GM20000 (cell line): Measurements from ENCODE around the gene TBC1D3I.
"Not testable (repeated sequence)": the region's sequence is repeated elsewhere in the genome, so short reads cannot be mapped to it uniquely, and the experiment has no call there.

Experiments used
- DNase-seq: peaks from one replicate; pipeline ENCODE4 v3.0.0; 2012; ENCODE audit warnings: low spot score
- TF ChIP-seq, protein P1 (sequence below): IDR thresholded peaks from 2 replicates; pipeline ENCODE4 v1.5.1; 2012; ENCODE audit warnings: mild to moderate bottlenecking, control low read depth; ENCODE audit errors: extremely low read depth, missing control alignments

The TBC1D3I gene

DNA sequence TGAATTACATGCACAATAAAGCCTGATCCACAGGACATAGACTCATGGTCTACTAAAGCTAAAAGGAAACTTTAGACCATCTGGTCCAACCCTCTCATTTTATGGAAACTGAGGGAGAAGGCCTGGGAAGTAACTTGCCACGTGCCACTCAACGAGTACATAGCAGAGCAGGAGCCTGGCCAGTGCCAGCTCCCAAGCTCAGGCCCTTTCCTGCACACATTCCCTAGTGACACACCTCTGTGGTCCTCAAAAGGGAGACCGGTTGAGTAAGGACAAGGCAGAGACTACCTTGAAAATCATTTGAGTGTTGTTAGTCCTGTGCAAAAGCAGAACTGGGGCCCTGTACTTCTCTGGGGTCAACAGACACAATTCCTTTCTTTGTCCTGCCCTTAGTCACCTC is 50.7 kb downstream of the TBC1D3I start:
- TF ChIP-seq, protein P1, sequence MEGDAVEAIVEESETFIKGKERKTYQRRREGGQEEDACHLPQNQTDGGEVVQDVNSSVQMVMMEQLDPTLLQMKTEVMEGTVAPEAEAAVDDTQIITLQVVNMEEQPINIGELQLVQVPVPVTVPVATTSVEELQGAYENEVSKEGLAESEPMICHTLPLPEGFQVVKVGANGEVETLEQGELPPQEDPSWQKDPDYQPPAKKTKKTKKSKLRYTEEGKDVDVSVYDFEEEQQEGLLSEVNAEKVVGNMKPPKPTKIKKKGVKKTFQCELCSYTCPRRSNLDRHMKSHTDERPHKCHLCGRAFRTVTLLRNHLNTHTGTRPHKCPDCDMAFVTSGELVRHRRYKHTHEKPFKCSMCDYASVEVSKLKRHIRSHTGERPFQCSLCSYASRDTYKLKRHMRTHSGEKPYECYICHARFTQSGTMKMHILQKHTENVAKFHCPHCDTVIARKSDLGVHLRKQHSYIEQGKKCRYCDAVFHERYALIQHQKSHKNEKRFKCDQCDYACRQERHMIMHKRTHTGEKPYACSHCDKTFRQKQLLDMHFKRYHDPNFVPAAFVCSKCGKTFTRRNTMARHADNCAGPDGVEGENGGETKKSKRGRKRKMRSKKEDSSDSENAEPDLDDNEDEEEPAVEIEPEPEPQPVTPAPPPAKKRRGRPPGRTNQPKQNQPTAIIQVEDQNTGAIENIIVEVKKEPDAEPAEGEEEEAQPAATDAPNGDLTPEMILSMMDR: no peak
- no peak for DNase-seq

- DNase-seq: no peak
- TF ChIP-seq, protein P1: no peak
Measured at GRCh38 chr17:36212966-36213365, 51.4 kb downstream of the TBC1D3I start.

DNA sequence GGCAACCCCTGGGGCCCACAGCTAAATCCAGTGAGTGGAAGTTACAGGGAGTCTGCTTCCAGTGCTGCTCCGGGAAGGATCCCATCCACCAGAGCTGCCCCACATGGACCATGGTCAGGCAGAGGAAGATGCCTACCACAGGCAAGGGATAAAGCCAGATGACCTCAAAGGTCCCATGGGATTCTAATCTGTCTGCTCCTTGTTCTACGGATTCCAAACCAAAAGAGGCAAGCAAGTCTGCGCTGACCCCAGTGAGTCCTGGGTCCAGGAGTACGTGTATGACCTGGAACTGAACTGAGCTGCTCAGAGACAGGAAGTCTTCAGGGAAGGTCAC is 52.1 kb downstream of the TBC1D3I start:
- DNase-seq: no peak
- TF ChIP-seq, protein P1: no peak

DNA sequence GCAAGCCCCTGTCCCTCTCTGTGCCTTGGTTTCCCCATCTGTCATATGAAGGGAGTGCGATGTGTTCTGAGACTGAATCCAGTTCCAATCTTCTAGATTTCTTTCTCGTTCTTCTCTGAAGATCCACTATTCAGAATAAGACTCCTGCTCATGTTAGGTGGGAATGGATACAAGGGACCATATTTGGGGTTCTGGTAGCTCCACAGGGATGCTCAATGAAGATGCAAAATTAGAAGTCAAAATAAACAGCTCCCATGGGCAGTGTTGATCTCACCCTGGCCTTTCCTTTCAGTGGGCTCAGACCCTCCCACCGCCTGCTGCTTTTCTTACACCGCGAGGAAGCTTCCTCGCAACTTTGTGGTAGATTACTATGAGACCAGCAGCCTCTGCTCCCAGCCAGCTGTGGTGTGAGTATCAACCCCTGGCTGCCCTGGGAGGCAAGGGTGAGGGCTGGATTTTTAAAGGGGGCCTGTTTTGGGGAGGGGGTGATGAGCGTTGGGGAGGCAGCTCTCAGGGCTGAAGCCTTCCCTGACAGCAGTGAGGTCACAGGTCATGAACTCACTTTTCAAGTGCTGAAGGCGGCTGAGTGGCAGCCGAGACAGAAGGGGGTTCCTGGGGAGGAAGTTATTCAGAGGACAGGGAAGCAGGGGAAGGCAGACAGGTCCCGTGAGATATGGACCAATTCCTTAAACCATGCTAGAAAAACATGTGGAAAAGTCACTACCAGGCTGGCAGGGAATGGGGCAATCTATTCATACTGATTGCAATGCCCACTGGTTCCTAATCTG is 52.7 kb downstream of the TBC1D3I start:
- DNase-seq: not testable (repeated sequence)

- DNase-seq: peak; percentile 9
Measured at GRCh38 chr17:36210439-36211211, 53.7 kb downstream of the TBC1D3I start, which contains the start of gene CCL4L2. TSS of gene CCL4L2 (plus strand) at chr17:36211063.

DNA sequence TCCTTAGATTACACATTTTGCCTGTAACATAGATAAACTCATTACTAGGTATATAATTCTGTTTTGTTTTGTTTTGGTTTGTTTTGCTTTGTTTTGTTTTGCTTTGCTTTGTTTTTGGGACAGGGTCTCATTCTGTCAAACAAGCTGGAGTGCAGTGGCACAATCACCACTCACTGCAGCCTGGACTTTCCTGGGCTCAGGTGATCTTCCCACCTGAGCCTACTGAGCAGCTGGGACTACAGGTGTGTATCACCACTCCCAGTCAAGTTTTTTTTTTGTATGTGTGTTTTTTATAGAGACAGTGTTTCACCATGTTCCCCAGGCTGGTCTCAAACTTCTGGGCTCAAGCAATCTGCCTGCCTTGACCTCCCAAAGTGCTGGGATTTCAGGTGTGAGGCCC is 54.8 kb downstream of the TBC1D3I start:
- TF ChIP-seq, protein P1: no peak

DNA sequence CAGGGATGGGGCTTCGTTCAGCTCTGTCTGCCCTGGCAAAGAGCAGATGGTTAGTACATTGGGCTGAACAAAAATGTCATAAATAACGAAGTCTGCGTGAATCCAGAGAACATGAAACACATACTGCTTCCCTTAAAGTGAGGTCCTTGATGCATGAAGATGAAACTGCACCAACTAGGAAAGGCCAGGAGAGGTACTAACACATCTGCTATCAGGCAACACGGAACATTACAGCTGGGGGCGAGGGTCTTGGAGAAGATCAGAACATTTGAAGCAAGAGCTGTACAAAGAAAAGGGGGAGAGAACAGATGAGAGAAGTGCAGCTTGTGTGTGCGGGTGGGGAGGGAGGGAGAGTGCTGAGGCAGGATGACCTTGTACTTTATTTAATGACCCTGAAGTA is 57.0 kb downstream of the TBC1D3I start:
- DNase-seq: not testable (repeated sequence)

More for the DNA sequence above, 54.8 kb downstream of the TBC1D3I start:
- no peak for DNase-seq

DNA sequence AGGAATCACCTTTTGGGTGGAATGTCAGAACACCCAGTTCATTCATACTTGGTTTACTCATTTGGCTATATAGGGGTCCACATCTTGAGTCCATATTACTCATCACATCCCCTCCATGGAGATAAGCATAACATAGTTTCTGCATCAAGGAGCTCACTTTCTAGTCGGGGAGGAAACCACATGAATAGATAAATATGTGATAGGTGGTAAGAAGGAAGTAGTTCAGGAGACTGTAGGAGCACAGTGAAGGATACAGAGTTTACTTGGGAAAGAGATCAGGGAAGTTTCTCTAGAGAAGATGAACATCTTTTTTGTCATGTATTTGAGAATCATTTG is 57.9 kb downstream of the TBC1D3I start:
- DNase-seq: not testable (repeated sequence)

DNA sequence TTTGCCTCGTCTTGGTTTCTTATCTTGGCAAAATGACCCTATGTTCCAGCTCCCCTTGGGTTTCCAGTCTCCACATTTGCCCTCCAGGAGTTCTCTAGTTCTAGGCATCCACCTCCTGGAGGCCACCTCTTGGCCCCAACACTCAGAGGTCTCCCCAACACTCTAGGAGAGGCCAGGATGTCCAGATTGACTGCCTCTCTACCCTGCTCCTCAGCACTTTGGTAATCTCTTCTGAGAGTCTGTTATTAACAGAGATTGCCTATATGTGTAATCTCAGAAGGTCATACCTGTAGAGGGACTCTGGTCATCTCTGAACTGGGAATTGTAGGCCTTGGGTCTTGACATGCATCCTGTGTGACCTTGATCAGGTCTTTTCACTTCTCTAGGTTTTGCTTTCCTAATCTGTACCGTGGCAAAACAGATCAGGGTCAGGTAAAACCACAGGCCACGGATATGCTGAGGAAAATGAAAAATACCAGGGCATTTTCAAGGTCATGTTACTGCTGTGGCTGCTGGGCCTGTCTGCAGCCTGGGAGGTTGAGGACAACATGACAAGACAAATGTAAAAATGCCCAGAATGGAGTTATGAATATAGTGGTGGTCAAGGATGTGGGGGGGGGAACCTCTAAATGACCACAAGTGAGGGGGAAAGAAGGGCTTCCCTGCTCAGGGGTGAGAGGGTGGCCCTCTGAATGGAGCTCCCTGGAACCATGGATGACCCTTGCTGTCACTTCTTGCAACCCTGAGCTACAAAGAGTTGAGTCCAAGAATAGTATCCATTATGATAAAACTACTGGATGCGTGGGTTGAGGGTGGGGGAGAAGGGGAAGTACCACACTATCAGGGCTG is 58.5 kb downstream of the TBC1D3I start:
- DNase-seq: no peak
- TF ChIP-seq, protein P1: no peak
